HG03520 (cell line): Measurements from ENCODE around the gene VARS2.
"Not testable (repeated sequence)": the region's sequence is repeated elsewhere in the genome, so short reads cannot be mapped to it uniquely, and the experiment has no call there.

Source experiments
- ATAC-seq: cut with Tn5 transposase; IDR thresholded peaks from one replicate; pipeline ENCODE4 v1.9.1; 2021; ENCODE audit warnings: mild to moderate bottlenecking, moderate library complexity; ENCODE audit not compliant: unreplicated experiment

The VARS2 gene

DNA sequence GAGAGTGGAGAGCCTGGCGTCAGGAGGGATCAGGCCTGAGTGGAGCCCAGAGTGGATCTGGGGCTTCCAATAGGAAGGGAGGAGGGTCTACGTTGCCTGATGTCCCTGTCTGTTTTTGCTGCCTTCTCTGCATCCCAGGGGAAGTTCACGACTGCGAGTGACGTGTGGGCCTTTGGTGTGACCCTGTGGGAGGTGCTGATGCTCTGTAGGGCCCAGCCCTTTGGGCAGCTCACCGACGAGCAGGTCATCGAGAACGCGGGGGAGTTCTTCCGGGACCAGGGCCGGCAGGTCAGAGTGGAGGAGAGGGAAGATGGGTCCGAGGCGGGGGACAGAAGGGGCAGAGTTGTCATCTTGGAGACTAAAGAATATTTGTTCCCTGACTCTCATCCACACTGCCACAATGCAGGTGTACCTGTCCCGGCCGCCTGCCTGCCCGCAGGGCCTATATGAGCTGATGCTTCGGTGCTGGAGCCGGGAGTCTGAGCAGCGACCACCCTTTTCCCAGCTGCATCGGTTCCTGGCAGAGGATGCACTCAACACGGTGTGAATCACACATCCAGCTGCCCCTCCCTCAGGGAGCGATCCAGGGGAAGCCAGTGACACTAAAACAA, 15.2 kb upstream of the VARS2 start:
- ATAC-seq = no peak

DNA sequence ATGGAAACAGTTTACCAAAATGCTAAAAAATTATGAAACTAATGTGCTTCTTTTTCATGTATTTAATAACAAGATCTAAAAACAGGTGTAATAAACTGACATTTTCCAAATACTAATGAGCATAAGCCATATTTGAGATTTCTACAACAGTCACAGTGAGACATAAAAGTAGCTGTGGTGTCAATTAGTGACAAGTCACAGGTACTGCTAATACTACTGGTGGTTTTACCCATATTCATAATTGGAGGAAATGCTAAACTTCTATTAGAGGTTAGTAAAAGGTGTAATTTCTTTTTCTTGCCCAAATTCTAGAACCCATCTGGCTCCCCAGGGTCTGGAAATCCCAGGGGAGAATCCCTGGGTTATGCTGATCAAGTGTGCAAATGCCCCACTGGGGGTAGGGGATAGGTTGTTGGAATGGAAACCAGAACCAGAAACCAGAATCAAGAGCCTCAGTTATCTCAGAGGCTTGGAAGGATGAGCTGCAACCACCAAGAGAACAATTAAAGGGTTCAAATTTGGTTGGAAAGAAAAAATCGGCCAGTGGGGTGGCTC, 13.1 kb upstream of the VARS2 start:
- no peak for ATAC-seq

DNA sequence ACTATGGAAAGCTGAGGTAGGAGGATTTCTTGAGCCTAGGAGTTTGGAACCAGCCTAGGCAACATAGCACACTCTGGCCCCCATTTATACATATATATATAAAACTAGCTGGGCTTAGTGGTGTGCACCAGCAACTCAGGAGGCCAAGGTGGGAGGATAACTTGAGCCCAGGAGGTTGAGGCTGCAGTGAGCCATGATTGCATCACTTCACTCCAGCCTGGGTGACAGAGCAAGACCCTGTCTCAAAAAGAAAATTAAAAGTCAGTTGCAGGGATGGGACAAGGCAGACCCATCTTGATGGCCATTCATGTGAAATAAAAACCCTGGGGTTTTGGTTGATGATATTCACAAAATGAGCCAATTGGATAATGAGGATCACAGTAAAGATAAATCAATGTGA, 12.6 kb upstream of the VARS2 start:
- ATAC-seq = no peak

GRCh38 chr6:30902196-30902595, 11.8 kb upstream of the VARS2 start:
- not testable (repeated sequence) for ATAC-seq

DNA sequence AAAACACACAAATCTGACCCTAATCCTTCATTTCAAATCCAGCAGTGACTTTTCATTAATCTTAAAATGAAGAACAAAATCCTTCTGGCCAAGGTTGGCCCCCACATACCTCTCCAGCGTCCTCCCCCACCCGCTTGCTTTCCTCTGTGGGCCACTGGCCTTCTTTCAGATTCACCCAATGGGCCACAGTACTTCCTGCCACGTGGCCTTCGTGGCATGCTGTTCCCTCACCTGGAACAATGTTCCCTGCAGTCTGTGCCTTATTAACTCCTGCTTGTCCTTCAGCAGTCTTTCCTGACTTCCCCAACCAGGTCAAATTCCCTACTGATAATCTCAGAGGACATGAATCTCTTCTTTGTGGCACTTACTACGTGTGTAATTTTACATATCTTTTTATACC, 11.3 kb upstream of the VARS2 start:
- ATAC-seq = no peak

DNA sequence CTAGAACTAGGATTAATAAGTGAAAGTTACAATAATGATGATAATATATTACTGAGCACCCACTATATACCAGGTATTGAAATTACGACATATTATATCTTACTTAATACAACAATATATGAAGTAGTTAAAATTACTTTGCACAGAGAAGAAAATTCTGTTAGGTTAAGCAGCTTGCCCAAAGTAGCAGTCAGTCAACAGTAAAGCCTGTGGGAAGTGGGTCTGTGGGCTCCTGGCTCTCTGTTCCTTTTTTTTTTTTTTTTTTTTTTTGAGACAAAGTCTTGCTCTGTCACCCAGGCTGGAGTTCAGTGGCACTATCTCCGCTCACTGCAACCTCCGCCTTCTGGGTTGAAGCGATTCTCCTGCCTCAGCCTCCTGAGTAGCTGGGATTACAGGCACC, 10.8 kb upstream of the VARS2 start:
- no peak for ATAC-seq

GRCh38 chr6:30907290-30907757, 6.7 kb upstream of the VARS2 start:
- not testable (repeated sequence) for ATAC-seq

DNA sequence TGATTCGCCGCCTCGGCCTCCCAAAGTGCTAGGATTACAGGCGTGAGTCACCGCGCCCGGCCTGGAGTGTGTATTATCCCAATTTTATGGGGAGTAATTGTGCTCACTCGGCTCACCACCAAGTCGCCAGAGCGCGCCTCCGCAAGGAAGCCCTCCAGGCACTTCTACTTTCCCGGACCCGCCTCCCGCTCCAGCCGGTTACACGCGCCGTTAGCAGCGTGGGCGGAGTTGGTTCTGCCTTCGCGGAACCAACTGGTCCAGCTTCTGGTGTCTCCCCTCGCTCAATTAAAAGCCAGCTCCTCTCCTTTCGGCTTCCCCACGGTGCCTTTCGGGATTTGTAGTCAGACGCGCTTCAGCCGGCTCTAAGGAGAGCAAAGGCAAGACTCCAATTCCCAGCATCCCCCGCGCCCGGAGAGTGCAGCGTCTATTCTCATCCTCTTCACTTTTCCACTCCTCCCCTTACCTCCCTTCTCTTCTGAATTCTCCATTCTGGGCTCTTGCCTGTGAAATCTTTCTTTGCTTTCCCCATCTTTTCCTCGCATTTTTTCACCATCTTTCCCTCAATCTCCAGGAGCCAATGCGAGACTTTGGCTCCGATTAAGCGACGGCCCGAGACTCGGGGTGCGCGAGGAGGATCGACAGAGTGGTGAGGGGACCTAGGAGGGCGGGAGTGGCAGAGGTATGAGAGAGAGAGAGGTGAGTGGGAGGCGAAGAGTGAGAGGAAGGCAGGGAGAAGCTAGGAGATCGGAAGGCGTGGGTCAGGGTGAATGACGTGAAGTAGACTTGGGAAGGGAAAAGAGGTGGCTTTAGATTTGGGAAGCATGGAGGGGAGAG, 6.1 kb upstream of the VARS2 start, which contains the start of gene GTF2H4:
TSS of gene GTF2H4 (plus strand) at position 450 of the 834 bp plus-strand sequence.
- peak; percentile 83 for ATAC-seq

GRCh38 chr6:30908700-30909099, 5.3 kb upstream of the VARS2 start:
- no peak for ATAC-seq

DNA sequence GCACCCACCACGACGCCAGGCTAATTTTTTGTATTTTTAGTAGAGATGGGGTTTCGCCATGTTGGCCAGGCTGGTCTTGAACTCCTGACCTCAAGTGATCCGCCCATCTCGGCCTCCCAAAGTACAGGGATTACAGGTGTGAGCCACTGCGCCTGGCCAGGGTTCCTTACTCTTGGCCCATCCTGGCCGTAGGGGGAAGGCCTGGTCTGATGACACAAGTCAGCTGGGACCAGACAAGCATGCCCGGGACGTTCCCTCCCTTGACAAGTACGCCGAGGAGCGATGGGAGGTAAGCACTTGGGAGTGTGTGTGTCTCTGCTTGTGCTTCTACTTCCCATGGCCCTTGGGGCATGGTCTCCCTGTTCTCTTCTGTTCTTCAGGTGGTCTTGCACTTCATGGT, 3.6 kb upstream of the VARS2 start:
- ATAC-seq = not testable (repeated sequence)

DNA sequence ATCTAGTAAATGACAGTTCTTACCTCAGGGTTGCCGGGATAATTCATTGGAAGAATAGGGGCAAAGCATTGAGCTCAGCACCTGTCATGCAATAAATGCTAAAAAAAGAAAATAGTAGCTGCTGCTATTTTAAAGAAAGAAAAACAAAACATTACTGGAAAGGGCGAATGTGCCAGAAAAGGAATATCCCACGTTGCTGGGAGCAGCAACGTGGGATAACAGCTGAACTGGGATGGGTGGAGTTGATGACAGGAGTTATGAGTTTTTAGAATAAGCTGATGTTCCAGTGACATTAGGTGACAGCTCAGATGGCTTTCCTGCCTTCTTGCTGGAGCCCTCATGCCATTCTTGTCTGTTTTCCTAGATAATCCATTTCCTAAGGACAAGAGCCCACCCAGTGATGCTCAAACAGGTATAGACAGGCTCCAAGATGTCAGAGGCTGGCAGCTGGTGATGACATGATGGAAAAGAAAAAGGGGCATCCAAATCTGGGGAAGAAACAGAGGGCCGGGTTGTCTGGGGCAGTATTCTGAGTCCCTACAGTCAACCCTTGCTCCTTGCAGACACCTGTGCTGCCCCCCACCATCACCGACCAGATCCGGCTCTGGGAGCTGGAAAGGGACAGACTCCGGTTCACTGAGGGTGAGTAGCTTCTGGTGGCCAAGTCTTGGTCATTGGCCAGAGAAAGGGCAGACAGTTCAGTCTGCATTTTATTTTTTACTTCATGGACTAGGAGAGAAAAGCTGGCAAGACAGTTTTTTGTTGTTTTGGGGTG, 1.1 kb upstream of the VARS2 start:
- no peak for ATAC-seq

- ATAC-seq = no peak
Observed at GRCh38 chr6:30913721-30914075, 340 bp upstream of the VARS2 start.

GRCh38 chr6:30914854-30915590, 984 bp downstream of the VARS2 start:
- ATAC-seq = no peak

GRCh38 chr6:30915591-30915946, 1.5 kb downstream of the VARS2 start:
- ATAC-seq = no peak

DNA sequence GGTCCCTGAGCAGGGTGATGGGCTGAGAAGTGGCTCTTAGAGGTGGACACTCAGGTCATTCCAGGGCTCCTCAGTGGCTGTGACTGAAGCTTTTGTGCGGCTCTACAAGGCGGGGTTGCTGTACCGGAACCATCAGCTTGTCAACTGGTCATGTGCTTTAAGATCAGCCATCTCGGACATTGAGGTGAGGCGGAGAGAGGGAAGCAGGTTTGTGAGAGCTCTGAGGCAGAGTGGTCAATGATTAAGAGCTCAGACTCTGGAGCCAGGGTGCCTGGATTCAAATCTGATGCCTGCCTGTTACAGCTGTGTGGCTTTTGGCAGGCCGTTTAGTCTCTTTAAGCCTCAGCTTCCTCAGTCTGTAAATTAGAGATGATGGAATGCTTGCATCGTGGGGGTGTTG, 3.0 kb downstream of the VARS2 start:
- ATAC-seq = no peak

DNA sequence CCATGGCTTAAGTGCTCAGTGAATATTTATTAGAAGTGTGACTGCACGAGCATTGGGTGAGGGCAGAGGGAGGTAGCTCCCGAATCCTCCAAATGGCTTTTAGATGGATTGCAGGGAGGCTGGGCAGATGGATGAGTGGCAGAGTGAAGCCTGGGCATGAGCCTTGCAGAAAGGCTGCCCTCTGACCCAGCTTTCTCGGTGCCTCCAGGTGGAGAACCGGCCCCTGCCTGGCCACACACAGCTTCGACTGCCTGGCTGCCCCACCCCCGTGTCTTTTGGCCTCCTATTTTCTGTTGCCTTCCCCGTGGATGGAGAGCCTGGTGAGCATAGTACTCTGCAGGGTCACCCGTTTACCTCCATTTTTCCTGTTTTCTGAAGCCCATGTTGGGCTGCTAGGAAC, 3.4 kb downstream of the VARS2 start:
- ATAC-seq = no peak

- ATAC-seq = no peak
Observed at GRCh38 chr6:30918670-30919069, 4.6 kb downstream of the VARS2 start.

- no peak for ATAC-seq
Observed at GRCh38 chr6:30922447-30922852, 8.4 kb downstream of the VARS2 start.

GRCh38 chr6:30924040-30924627, 10.1 kb downstream of the VARS2 start:
- ATAC-seq = not testable (repeated sequence)

DNA sequence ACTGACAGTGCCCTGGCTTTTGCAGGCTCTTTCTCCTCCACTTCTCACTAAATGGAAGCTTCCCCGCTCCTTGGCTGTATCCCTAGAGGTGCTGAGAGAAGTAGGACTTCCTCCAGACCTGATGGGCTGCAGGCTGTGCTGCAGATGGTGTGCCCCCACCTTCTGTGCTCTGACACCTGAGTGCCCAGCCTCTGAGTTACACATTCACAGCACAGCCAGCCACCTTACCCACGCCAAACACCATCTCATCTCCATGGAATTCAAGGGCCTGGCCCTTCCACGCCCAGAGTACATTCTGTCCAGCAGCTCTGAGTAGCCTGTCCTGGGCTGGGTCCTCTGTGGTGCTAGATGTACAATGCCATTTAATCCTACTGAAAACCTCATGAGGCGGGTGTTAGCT, 12.6 kb downstream of the VARS2 start:
- ATAC-seq = no peak
